Right lobe of liver (tissue), 4 donors: ENCODE measurements around the gene DCLK3.

ENCODE experiments used
- POLR2A ChIP-seq: fragments of 450-650 bp; IDR thresholded peaks from one replicate; pipeline ENCODE4 v1.6.1; 2017; ENCODE audit warnings: antibody characterized with exemption, mild to moderate bottlenecking
- TF ChIP-seq, protein P1 (sequence below), 4 donors: fragments of 200-600 bp in 3 of 4; fragments of 450-650 bp in 1 of 4; IDR thresholded peaks; one replicate each; pipeline versions ENCODE4 v1.5.1 to v1.8.0; 2016 to 2022; ENCODE audit warnings: antibody characterized with exemption in 4 of 4, mild to moderate bottlenecking in 2 of 4
- donor health status: DM: no; HTN: no; CAD: no.
- donor health status: DM: no; HTN: no; CAD: no.
- donor health status: DM: no; HTN: yes; CAD: no.

DNA sequence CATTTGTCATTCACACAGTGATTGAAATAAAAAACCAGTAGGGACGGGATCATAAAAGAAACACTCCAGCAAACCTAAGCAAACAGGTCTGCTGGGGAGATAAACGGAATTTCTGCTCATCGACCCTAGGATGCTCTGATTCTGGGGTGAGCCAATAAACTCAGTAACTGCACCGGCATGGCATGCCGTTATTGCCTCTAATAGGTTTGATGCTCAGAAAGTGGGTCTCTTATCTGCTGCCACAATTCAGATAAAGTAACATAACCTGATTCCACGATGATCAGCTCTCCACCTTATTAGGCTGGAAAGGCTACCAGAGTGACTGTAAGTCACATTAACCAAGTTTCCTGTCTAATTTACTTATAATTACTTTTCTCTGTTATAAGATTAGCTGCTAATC is 19.6 kb downstream of the DCLK3 start:
- TF ChIP-seq, protein P1, sequence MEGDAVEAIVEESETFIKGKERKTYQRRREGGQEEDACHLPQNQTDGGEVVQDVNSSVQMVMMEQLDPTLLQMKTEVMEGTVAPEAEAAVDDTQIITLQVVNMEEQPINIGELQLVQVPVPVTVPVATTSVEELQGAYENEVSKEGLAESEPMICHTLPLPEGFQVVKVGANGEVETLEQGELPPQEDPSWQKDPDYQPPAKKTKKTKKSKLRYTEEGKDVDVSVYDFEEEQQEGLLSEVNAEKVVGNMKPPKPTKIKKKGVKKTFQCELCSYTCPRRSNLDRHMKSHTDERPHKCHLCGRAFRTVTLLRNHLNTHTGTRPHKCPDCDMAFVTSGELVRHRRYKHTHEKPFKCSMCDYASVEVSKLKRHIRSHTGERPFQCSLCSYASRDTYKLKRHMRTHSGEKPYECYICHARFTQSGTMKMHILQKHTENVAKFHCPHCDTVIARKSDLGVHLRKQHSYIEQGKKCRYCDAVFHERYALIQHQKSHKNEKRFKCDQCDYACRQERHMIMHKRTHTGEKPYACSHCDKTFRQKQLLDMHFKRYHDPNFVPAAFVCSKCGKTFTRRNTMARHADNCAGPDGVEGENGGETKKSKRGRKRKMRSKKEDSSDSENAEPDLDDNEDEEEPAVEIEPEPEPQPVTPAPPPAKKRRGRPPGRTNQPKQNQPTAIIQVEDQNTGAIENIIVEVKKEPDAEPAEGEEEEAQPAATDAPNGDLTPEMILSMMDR (IDR thresholded peaks at IDR 0.05) = no peak
- no peak for TF ChIP-seq POLR2A
